Measurements from ENCODE around the gene PHAF1. TPM values are rescaled to one million over a fixed set of nuclear protein-coding genes. Genes with fewer than 3 reads are reported as not detected.

Gene PHAF1
- total and polyA plus RNA-seq, 2 of the 13 experiments (the other 11 are each of a cell fraction or from before 2014, with no cell fraction given), result 48.3 to 174 TPM

GRCh38 chr16:67191995-67192681, 82.4 kb downstream of the PHAF1 start, which contains the start of gene E2F4 (continued):
- TF ChIP-seq MLXIP (CRISPR knock-in tag; IDR thresholded peaks at IDR 0.05; ENCODE audit: borderline replicate concordance), result no peak; the same call in 1 of the 2 replicates
- no peak for TF ChIP-seq ZNF550 (CRISPR knock-in tag; IDR thresholded peaks at IDR 0.05; ENCODE audit: borderline replicate concordance)
- TF ChIP-seq ZNF337 (CRISPR knock-in tag; IDR thresholded peaks at IDR 0.05; ENCODE audit: borderline replicate concordance, low read depth), result no peak
- peak; percentile 71 for TF ChIP-seq SP2 (CRISPR knock-in tag; IDR thresholded peaks at IDR 0.05)
- TF ChIP-seq PCBP2 (optimal IDR thresholded peaks at IDR 0.05; ENCODE audit: low read depth, low read length, poor library complexity, severe bottlenecking), result no peak
- no peak for TF ChIP-seq REXO4 (CRISPR knock-in tag; IDR thresholded peaks at IDR 0.05; ENCODE audit: borderline replicate concordance)
- TF ChIP-seq ZBTB37 (CRISPR knock-in tag; IDR thresholded peaks at IDR 0.05), result no peak
- peak; percentile 60; the same call in 1 of the 2 replicates for TF ChIP-seq ZNF329 (CRISPR knock-in tag; IDR thresholded peaks at IDR 0.05; ENCODE audit: low read depth)
- TF ChIP-seq ZNF552 (CRISPR knock-in tag; IDR thresholded peaks at IDR 0.05; ENCODE audit: borderline replicate concordance), result no peak
- TF ChIP-seq MEIS2 (CRISPR knock-in tag; IDR thresholded peaks at IDR 0.05), result peak; percentile 93
- peak; percentile 78 for TF ChIP-seq HOXD1 (CRISPR knock-in tag; IDR thresholded peaks at IDR 0.05)
- peak; percentile 63; the same call in 1 of the 2 replicates for TF ChIP-seq TARDBP (CRISPR knock-in tag; IDR thresholded peaks at IDR 0.05)
- TF ChIP-seq ZNF577 (CRISPR knock-in tag; IDR thresholded peaks at IDR 0.05; ENCODE audit: borderline replicate concordance, low read depth), result no peak
- TF ChIP-seq FLYWCH1 (CRISPR knock-in tag; IDR thresholded peaks at IDR 0.05), result no peak
- TF ChIP-seq ZNF414 (CRISPR knock-in tag; IDR thresholded peaks at IDR 0.05), result 0 out of 2 replicates have a peak, but pooled peaks have one; percentile 29
- TF ChIP-seq ZNF800 (CRISPR knock-in tag; IDR thresholded peaks at IDR 0.05), result peak; percentile 83
- no peak for TF ChIP-seq TCF7L2 (IDR thresholded peaks at IDR 0.05; ENCODE audit: low read depth, low read length)
- TF ChIP-seq, protein P1, sequence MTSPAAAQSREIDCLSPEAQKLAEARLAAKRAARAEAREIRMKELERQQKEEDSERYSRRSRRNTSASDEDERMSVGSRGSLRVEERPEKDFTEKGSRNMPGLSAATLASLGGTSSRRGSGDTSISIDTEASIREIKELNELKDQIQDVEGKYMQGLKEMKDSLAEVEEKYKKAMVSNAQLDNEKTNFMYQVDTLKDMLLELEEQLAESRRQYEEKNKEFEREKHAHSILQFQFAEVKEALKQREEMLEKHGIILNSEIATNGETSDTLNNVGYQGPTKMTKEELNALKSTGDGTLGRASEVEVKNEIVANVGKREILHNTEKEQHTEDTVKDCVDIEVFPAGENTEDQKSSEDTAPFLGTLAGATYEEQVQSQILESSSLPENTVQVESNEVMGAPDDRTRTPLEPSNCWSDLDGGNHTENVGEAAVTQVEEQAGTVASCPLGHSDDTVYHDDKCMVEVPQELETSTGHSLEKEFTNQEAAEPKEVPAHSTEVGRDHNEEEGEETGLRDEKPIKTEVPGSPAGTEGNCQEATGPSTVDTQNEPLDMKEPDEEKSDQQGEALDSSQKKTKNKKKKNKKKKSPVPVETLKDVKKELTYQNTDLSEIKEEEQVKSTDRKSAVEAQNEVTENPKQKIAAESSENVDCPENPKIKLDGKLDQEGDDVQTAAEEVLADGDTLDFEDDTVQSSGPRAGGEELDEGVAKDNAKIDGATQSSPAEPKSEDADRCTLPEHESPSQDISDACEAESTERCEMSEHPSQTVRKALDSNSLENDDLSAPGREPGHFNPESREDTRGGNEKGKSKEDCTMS (CRISPR knock-in tag; conservative IDR thresholded peaks at IDR 0.05), result 0 out of 2 replicates have a peak, but pooled peaks have one; percentile 8
- no peak for TF ChIP-seq PCBP1 (IDR thresholded peaks at IDR 0.05; ENCODE audit: borderline replicate concordance, low read depth, low read length)

All from HepG2 (cell line).